Measurements from ENCODE around the gene COMMD1.
"Not testable (repeated sequence)": the region's sequence is repeated elsewhere in the genome, so short reads cannot be mapped to it uniquely, and the experiment has no call there.

GRCh38 chr2:61954856-61955255, 49.4 kb downstream of the COMMD1 start:
- not testable (repeated sequence) for TF ChIP-seq EP300, CTCF, POLR2A (IDR thresholded peaks at IDR 0.05)

Measured in ovary (tissue), 3 donors.